Lower lobe of right lung (tissue), 2 donors: ENCODE data around the gene CHAF1A. TPM values are rescaled to one million over a fixed set of nuclear protein-coding genes. Genes with fewer than 3 reads are reported as not detected.
A peak's percentile ranks its signal among the peaks of the same experiment; 100 is the strongest.

Source experiments
- ATAC-seq, 2 donors: fragments of 200-7000 bp; cut with Tn5 transposase; one replicate each; pipeline ENCODE4 v1.9.1; 2020 to 2022; ENCODE audit warnings: mild to moderate bottlenecking in 2 of 2, moderate library complexity in 2 of 2
- DNase-seq: peaks from one replicate; pipeline ENCODE4 v3.0.0-alpha.2; 2020
- H3K27ac ChIP-seq: fragments of 200-600 bp; one replicate; pipeline ENCODE4 v1.8.0; 2022
- H3K27me3 ChIP-seq: fragments of 200-600 bp; one replicate; pipeline ENCODE4 v1.8.0; 2022; ENCODE audit warnings: low read depth
- H3K36me3 ChIP-seq: fragments of 200-600 bp; one replicate; pipeline ENCODE4 v1.8.0; 2022; ENCODE audit warnings: mild to moderate bottlenecking
- H3K4me1 ChIP-seq: fragments of 200-600 bp; one replicate; pipeline ENCODE4 v1.8.0; 2022
- H3K4me3 ChIP-seq: fragments of 200-600 bp; one replicate; pipeline ENCODE4 v1.8.0; 2022; ENCODE audit warnings: mild to moderate bottlenecking
- H3K9me3 ChIP-seq: fragments of 200-600 bp; one replicate; pipeline ENCODE4 v1.8.0; 2022
- CTCF ChIP-seq: fragments of 200-600 bp; IDR thresholded peaks from one replicate; pipeline ENCODE4 v1.8.0; 2022; ENCODE audit warnings: antibody characterized with exemption, mild to moderate bottlenecking
- intact Hi-C: fragments of 100-400 bp; cut with DNase I; formaldehyde crosslinking; loops from one replicate; pipeline ENCODE4 v1.11.0; 2022
- total RNA-seq: library from RNA; stranded (reverse); fragmentation: NEBNext Ultra II Directional; extraction: Animal tissue kit (Norgen Biotek cat#: 25700); gene quantifications from one replicate; pipeline ENCODE4 v1.2.1, GENCODE V29; 2021
- donor health status: DM: no; HTN: yes; CAD: no; lungs with severe emphysema.

CHAF1A gene
- total RNA-seq, 1 donor from 2014 or later = 7.2 TPM

GRCh38 chr19:4454747-4455718, 52.6 kb downstream of the CHAF1A start:
- intact Hi-C loops = no loop called here
- no peak for TF ChIP-seq CTCF
- H3K36me3 ChIP-seq = peaks cover 44% of the 10 kb centered on the region
- no peaks in the 10 kb centered on the region for H3K9me3 ChIP-seq
- peak overlapping the region; percentile 6 for H3K4me3 ChIP-seq
- H3K27ac ChIP-seq = no peak overlapping the region
- no peaks in the 10 kb centered on the region for H3K27me3 ChIP-seq
- no peak for DNase-seq
- H3K4me1 ChIP-seq = peaks cover 14% of the 10 kb centered on the region
- ATAC-seq = no peak

GRCh38 chr19:4455719-4456475, 53.5 kb downstream of the CHAF1A start:
- Histone ChIP-seq H3K9me3 (no peaks in the 10 kb centered on the region), H3K27me3 (no peaks in the 10 kb centered on the region), H3K4me3 (peak overlapping the region; percentile 61), H3K36me3 (peaks cover 35% of the 10 kb centered on the region), H3K4me1 (peaks cover 14% of the 10 kb centered on the region), H3K27ac (peak overlapping the region; percentile 50)
- TF ChIP-seq CTCF = no peak
- ATAC-seq (peak in 1 of 2 donors; percentile 0), DNase-seq (peak; percentile 59)
- intact Hi-C loops = no loop called here

DNA sequence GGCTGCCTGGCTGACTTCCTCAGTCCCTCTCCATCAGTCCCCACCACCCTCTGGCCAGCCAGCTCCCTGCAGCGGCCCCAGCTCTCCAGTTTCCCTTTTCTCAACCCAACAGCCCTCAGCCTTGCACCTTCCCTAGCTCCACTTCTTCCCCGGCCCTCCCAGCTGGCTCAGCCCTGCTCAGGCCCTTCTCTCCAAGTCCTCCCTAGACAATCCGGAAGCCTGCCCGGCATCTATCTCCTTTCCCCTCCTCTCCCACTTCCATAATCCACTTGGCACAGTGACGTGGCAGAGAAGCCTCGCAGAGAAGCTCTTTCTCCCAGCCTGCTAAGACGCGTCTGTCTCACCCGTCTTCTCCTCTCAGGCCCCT, 54.0 kb downstream of the CHAF1A start:
- TF ChIP-seq CTCF = no peak
- peak; percentile 58 for DNase-seq
- Histone ChIP-seq H3K4me3 (peak overlapping the region; percentile 61), H3K27ac (peak overlapping the region; percentile 50), H3K4me1 (peaks cover 14% of the 10 kb centered on the region), H3K9me3 (no peaks in the 10 kb centered on the region), H3K27me3 (no peaks in the 10 kb centered on the region), H3K36me3 (peaks cover 29% of the 10 kb centered on the region)
- intact Hi-C loops = no loop called here
- ATAC-seq = peak; percentile 3 to 13

GRCh38 chr19:4456843-4457653, 54.6 kb downstream of the CHAF1A start:
- Histone ChIP-seq H3K4me3 (peak overlapping the region; percentile 61), H3K27ac (peak overlapping the region; percentile 78), H3K27me3 (no peaks in the 10 kb centered on the region), H3K36me3 (peaks cover 24% of the 10 kb centered on the region), H3K9me3 (no peaks in the 10 kb centered on the region), H3K4me1 (peaks cover 14% of the 10 kb centered on the region)
- peak; percentile 49 for DNase-seq
- TF ChIP-seq CTCF = no peak
- intact Hi-C loops = no loop called here
- ATAC-seq = peak; percentile 43 to 55
